Measurements from ENCODE around the gene SULT1A1. TPM values are rescaled to one million over a fixed set of nuclear protein-coding genes. Genes with fewer than 3 reads are reported as not detected.
"Not testable (repeated sequence)": the region's sequence is repeated elsewhere in the genome, so short reads cannot be mapped to it uniquely, and the experiment has no call there.

The SULT1A1 gene
- total RNA-seq, 1 donor from 2014 or later = 2.5 TPM

GRCh38 chr16:28592511-28592910, 17.3 kb downstream of the SULT1A1 start:
- DNase-seq (ENCODE audit: extremely low read depth, low read depth, low spot score) = no peak

GRCh38 chr16:28591355-28591754, 18.5 kb downstream of the SULT1A1 start:
- DNase-seq (ENCODE audit: extremely low read depth, low read depth, low spot score) = no peak

GRCh38 chr16:28590384-28591340, 19.2 kb downstream of the SULT1A1 start:
- no peak for DNase-seq (ENCODE audit: extremely low read depth, low read depth, low spot score)

DNA sequence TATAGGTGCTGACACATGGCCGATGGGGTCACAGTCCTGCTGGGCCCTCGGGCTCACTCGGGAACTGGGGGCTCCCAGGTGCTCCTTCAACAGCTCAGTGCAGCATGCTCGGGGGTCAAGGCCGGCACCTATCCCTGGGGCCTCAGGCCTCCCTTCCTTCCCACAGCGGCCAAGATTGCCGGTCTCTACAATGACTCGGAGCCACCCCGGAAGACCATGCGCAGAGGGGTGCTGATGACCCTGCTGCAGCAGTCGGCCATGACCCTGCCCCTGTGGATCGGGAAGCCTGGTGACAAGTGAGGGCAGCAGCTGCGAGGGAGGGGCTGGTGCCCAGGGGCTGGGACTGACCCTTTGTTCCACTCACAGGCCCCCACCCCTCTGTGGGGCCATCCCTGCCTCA, 19.9 kb downstream of the SULT1A1 start:
- no peak for DNase-seq (ENCODE audit: extremely low read depth, low read depth, low spot score)

GRCh38 chr16:28589069-28589468, 20.8 kb downstream of the SULT1A1 start:
- no peak for DNase-seq (ENCODE audit: extremely low read depth, low read depth, low spot score)

- DNase-seq (ENCODE audit: extremely low read depth, low read depth, low spot score) = no peak
Measured at GRCh38 chr16:28587386-28587785, 22.5 kb downstream of the SULT1A1 start.

DNA sequence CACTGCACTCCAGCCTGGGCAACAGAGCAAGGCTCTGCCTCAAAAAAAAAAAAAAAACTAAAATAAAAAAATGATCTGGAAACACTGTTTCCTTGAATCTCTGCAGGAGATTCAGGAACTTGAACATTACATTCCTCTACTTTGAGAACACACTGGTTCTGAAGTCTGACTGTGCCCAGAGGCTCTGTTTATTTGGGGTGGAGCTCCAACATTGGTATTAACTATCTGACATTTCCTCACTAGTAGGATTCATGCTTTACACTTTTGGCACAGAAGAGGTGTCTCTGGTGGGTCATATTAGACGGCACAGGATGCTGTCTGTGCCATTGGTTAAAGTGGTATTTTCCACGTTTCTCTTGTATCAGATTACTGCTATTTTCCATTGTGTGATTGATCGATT, 23.4 kb downstream of the SULT1A1 start:
- DNase-seq (ENCODE audit: extremely low read depth, low read depth, low spot score) = no peak

DNA sequence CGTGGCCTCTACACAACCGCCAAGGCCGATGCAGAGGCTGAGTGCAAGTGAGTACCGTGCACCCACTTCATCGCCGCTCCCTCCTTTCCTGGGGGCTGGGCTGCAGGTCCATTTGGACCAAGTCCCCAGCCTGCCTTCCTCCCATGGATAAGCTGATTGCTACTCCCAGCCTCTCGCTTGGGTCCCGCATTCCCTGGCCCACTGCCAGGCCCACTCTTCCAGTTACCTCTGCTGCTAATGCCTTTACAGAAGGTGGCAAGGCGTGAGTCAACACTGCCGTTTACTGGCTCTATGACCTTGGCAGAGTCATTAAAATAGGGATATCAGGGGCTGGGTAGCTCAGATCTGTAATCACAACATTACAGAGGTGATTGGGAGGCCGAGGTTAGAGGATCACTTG, 24.2 kb downstream of the SULT1A1 start:
- DNase-seq (ENCODE audit: extremely low read depth, low read depth, low spot score) = no peak

DNA sequence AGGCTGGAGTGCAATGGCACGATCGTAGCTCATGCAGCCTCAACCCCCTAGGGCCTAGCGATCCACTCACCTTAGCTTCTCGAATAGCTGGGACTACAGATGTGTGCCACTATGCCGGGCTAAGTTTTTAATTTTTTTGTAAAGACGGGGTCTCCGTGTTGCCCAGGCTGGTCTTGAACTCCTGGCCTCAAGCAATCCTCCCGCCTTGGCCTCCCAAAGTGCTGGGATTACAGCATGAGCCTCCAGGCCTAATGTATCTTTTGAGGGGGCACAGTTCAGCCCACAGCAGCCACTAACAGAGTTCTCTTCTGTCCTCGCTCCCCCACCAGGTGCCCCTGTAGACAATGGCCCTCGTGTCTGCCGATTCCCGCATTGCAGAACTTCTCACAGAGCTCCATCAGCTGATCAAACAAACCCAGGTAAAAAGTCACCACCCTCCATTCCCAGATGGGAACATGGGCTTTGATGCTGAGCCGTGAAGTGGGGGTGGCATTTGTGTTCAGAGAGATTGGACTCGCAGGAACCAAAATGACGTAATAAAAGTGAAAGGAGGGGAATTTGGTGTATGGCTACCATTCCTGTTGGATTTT, 29.0 kb downstream of the SULT1A1 start:
- DNase-seq (ENCODE audit: extremely low read depth, low read depth, low spot score) = no peak

- no peak for DNase-seq (ENCODE audit: extremely low read depth, low read depth, low spot score)
Measured at GRCh38 chr16:28575446-28576109, 34.3 kb downstream of the SULT1A1 start.

- no peak for DNase-seq (ENCODE audit: extremely low read depth, low read depth, low spot score)
Measured at GRCh38 chr16:28574925-28575324, 34.9 kb downstream of the SULT1A1 start.

DNA sequence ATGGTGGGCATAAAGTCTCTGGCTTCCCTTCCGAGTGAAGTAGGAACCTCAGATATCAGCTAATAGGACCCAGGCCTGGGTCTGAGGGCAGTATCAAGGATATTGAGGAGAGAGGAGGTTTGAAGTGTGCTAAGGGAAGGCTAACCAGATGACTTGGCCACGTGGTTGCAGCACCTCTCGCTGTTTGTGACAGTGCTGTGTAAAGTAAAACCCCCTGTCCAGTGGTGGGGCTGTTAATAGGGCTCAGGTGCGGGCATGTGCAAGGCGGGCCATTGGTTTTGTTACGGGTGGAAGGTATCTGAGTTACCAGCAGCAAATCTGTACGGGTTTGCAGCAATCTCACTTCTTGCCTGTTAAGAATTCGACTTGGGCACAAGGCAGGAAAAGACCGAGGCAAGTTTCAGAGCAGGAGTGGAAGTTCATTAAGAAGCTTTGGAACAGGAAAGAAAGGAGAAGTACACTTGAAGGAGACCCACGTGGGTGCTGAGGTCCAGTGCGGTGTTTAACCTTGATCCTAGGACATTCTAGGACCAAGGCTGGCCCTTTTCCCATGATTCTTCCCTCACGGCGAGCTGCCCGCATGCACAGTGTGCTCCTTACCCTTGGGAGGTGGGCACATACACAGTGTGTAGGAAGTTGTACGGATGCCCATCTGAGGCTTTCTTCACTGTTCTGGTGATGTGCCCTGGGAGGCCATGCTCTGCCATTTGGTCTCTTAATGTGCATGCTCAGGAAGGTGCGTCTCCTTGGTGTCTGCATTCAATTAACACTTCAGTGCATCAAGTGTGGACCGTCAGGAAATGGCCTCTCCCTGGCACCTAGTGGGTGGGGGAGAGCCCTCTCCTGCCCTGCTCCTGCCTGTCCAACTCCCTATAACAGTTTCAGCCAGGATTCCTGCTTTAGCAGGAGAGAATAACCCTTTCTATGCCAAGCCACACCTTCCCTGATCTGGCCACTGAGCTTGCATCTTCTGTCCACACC, 35.8 kb downstream of the SULT1A1 start:
- DNase-seq (ENCODE audit: extremely low read depth, low read depth, low spot score) = no peak

GRCh38 chr16:28572696-28573510, 36.9 kb downstream of the SULT1A1 start:
- DNase-seq (ENCODE audit: extremely low read depth, low read depth, low spot score) = no peak

DNA sequence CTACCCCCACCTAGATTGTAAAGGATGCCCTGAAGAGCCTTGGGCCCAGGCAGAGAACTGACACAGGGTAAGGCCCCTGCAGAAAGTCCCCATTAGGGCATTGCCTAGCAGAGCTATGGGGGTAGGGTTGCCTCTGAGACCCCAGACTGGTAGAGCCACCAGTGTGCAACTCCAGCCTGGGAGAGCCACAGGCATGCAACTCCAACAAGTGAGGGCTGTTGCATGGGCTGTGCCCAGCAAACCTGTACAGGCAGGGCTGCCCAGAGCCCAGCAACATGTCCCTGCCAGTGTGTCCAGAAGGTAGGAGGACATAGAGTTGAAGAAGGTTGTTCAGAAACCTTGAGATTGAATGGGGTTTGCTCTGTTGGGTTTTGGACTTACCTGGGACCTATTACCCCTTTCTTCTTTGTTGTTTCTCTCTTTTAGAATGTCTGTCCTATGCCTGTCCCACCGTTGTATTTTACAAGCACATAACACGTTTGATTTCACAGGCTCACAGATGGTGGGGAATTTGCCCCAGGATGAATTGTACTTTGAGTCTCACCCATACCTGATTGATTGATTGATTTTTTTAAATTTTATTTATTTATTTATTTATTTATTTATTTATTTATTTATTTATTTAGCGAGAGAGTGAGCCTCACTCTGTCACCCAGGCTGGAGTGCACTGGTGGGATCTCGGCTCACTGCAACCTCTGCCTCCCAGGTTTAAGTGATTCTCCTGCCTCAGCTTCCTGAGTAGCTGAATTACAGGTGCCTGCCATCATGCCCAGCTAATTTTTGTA, 39.7 kb downstream of the SULT1A1 start:
- DNase-seq (ENCODE audit: extremely low read depth, low read depth, low spot score) = no peak

- no peak for DNase-seq (ENCODE audit: extremely low read depth, low read depth, low spot score)
Measured at GRCh38 chr16:28569021-28569420, 40.8 kb downstream of the SULT1A1 start.

GRCh38 chr16:28567292-28567691, 42.6 kb downstream of the SULT1A1 start:
- no peak for DNase-seq (ENCODE audit: extremely low read depth, low read depth, low spot score)

DNA sequence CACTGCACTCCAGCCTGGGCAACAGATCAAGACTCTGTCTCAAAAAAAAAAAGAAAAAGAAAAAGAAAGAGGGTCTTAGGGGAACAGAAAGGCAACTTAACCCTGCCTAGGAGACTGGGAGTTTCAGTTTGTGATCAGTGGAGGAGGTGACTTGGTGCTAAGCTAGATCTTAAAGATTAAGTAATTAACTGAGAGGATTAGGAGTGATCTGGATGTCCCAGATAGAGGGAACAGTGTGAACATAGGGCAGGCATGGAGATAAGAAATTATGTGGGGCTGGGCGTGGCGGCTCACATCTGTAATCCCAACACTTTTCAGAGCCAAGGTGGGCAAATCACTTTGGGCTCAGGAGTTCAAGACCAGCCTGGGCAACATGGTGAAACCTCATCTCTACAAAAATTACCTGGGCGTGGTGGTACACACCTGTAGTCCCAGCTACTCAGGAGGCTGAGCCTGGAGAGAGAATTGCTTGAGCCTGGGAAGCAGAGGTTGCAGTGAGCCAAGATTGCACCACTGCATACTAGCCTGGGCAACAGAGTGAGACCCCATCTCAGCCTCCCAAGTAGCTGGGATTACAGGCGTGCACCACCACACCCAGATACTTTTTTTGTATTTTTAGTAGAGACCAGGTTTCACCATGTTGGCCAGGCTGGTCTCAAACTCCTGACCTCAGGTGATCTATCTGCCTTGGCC, 43.5 kb downstream of the SULT1A1 start:
- not testable (repeated sequence) for DNase-seq (ENCODE audit: extremely low read depth, low read depth, low spot score)

DNA sequence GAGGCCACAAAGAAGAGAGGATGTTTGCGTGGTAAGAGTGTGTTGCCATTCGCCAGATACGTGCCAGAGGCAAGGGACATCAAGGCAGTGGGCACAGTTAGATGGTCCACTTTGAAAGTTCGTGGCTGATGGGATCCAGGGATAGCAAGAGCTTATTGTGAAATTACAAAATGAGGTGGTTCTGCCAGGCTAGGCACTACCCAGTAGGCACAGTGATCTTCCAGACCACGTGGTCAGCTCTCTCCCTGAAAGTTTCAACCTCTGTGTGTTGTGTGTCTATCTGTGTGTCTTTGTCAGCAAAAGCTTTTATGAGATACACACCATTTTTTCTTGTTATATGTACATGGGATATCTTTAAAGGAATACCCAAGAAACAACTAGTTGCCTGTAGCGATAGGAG, 46.6 kb downstream of the SULT1A1 start:
- DNase-seq (ENCODE audit: extremely low read depth, low read depth, low spot score) = no peak
